Gastroesophageal sphincter (tissue), 4 donors: ENCODE results near the gene CUX1. TPM values are rescaled to one million over a fixed set of nuclear protein-coding genes. Genes with fewer than 3 reads are reported as not detected.
A peak's percentile ranks its signal among the peaks of the same experiment; 100 is the strongest.
"Not testable (repeated sequence)": the region's sequence is repeated elsewhere in the genome, so short reads cannot be mapped to it uniquely, and the experiment has no call there.

Experiments used
- ATAC-seq: fragments of 150-250 bp; one replicate; pipeline ENCODE4 v1.9.1; 2016; ENCODE audit warnings: mild to moderate bottlenecking, moderate library complexity
- H3K27ac ChIP-seq, 4 donors: fragments of 200-600 bp; sonication (generic) in 3 of 4; 1 replicate in 3 of 4; 2 replicates in 1 of 4; pipeline ENCODE4 v1.5.1; 2016 to 2019
- H3K27me3 ChIP-seq: fragments of 200-600 bp; sonication (generic); one replicate; pipeline ENCODE4 v1.5.1; 2019
- H3K36me3 ChIP-seq, 2 donors: fragments of 200-600 bp; sonication (generic); one replicate each; pipeline ENCODE4 v1.5.1; 2019; ENCODE audit warnings: control low read depth in 1 of 2
- H3K4me1 ChIP-seq, 3 donors: fragments of 200-600 bp; sonication (generic); 1 replicate in 2 of 3; 2 replicates in 1 of 3; pipeline ENCODE4 v1.5.1; 2016 to 2019; ENCODE audit warnings: control low read depth in 2 of 3
- H3K4me3 ChIP-seq, 2 donors: fragments of 200-600 bp; sonication (generic); one replicate each; pipeline ENCODE4 v1.5.1; 2019; ENCODE audit warnings: mild to moderate bottlenecking in 1 of 2, moderate library complexity in 1 of 2
- H3K9me3 ChIP-seq, 3 donors: fragments of 200-600 bp; sonication (generic); one replicate each; pipeline ENCODE4 v1.5.1; 2017 to 2019; ENCODE audit warnings: control low read depth in 2 of 3
- CTCF ChIP-seq, 4 experiments: fragments of 200-600 bp in 2 of 4; fragments of 450-650 bp in 2 of 4; sonication (generic) in 1 of 4; IDR thresholded peaks; one replicate each; pipeline ENCODE4 v1.5.1; 2017 to 2019; ENCODE audit warnings: antibody characterized with exemption in 4 of 4, mild to moderate bottlenecking in 2 of 4, moderate library complexity in 2 of 4
- EP300 ChIP-seq: sonication (generic); formaldehyde crosslinking; IDR thresholded peaks from one replicate; pipeline ENCODE4 v1.6.1; 2017; ENCODE audit warnings: antibody characterized with exemption, mild to moderate bottlenecking
- POLR2A ChIP-seq, 2 donors: fragments of 450-650 bp; IDR thresholded peaks; one replicate each; pipeline ENCODE4 v1.6.1; 2017; ENCODE audit warnings: antibody characterized with exemption in 2 of 2, mild to moderate bottlenecking in 2 of 2, moderate library complexity in 1 of 2
- POLR2AphosphoS5 ChIP-seq: sonication (generic); formaldehyde crosslinking; IDR thresholded peaks from one replicate; pipeline ENCODE4 v1.6.1; 2017; ENCODE audit warnings: antibody characterized with exemption
- WGBS, 2 donors: methylation state at CpG; one replicate each; pipeline ENCODE4 v1.1.5; 2018; ENCODE audit warnings: low coverage in 1 of 2; 5-methylcytosine and 5-hydroxymethylcytosine counted together
- total RNA-seq, 4 donors: library from RNA; depleted of rRNA; stranded (reverse); fragments of >200 nt; gene quantifications; one replicate each; pipeline ENCODE4 v1.1.0, GENCODE V29; 2016

CUX1 gene
- total RNA-seq, 4 donors from 2014 or later: 84.4 to 134 (median 110) TPM

DNA sequence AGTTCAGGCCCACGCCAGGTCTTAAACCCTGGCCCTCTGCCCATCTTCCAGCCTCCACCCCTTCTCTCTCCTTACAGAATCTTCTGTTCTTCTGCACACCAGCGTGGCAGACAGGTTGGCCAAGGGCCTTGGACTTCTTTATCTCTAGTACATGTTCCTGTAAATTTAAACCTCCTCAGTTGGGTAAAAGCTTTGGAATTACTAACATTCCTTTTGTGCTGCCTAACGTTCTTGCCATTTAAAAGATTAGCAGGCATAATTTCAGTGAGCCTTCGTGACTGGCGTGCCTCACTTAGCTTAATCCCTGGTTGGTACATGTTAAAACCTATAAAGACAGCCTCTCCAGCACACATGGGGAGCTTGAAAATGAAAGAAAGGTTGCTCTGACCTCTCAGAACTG is 192.2 kb downstream of the CUX1 start:
- H3K9me3 ChIP-seq: no peaks in the 10 kb centered on the region
- H3K4me3 ChIP-seq: no peak overlapping the region
- no peaks in the 10 kb centered on the region for H3K27me3 ChIP-seq
- no peak for ATAC-seq
- TF ChIP-seq POLR2A (IDR thresholded peaks at IDR 0.05) (no peak), POLR2AphosphoS5 (peak; percentile 51)
- 45% methylated on average over 5 of the region's 5 CpGs; no CpG with 5 or more reads in 1 of the 2 donors for WGBS, 2 donors
- H3K27ac ChIP-seq: peak overlapping the region in 3 of 4 donors; percentile 1 to 38 (median 29)
- H3K4me1 ChIP-seq: peaks cover 0 to 30% (median 0%) of the 10 kb centered on the region in 3 donors
- H3K36me3 ChIP-seq: peaks cover 0 to 8% of the 10 kb centered on the region in 2 donors

DNA sequence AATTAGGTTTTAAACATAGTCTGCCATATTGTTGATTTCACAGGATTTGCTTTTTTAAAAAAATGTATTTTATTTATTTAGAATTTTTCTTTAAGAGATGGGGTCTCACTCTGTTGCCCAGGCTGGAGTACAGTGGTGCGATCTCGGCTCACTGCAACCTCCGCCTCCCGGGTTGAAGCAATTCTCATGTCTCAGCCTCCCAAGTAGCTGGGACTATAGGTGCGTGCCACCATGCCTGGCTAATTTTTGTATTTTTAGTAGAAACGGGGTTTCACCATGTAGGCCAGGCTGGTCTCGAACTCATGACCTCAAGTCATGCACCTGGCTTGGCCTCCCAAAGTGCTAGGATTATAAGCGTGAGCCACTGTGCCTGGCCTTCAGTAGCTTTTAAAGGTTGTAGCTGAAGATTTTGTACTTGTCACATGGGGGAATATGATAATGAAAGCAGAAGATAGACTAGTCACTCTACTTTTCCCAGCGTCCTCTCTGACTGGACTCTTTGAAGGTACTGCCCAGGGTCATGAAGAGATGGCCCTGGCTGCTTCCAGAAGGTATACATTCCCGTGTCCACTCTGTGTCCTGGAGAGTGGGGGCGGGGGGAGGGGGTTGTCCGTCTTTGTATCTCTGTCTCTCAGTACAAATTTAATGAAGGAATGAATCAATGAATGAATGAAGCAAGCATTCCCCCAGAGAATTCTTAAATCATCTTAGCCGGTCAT is 194.8 kb downstream of the CUX1 start:
- not testable (repeated sequence) for H3K36me3 ChIP-seq, ATAC-seq, H3K27ac ChIP-seq, H3K27me3 ChIP-seq, H3K4me3 ChIP-seq, H3K9me3 ChIP-seq
- whole genome bisulfite sequencing, 2 donors: 85 to 86% methylated on average over 8 to 9 of the region's 13 CpGs
- H3K4me1 ChIP-seq: peaks cover 0 to 30% (median 0%) of the 10 kb centered on the region in 3 donors

GRCh38 chr7:102012941-102013461 is 195.6 kb downstream of the CUX1 start:
- Histone ChIP-seq H3K4me3 (no peak overlapping the region), H3K4me1 (peaks cover 0 to 30% (median 0%) of the 10 kb centered on the region in 3 donors), H3K36me3 (peaks cover 0 to 8% of the 10 kb centered on the region in 2 donors), H3K27ac (no peak overlapping the region), H3K9me3 (no peaks in the 10 kb centered on the region), H3K27me3 (no peaks in the 10 kb centered on the region)
- TF ChIP-seq EP300: no peak
- no peak for TF ChIP-seq POLR2A (IDR thresholded peaks at IDR 0.05)
- 22 to 27% methylated on average over 6 to 9 of the region's 9 CpGs for WGBS, 2 donors
- ATAC-seq: no peak

GRCh38 chr7:102018876-102019275 is 201.4 kb downstream of the CUX1 start:
- no peaks in the 10 kb centered on the region for H3K9me3 ChIP-seq
- 82 to 95% methylated on average over 7 to 10 of the region's 12 CpGs for WGBS, 2 donors
- H3K4me1 ChIP-seq: peaks cover 0 to 8% (median 0%) of the 10 kb centered on the region in 3 donors
- H3K27ac ChIP-seq: no peak overlapping the region
- TF ChIP-seq EP300 (no peak), POLR2AphosphoS5 (no peak), POLR2A (IDR thresholded peaks at IDR 0.05) (no peak), CTCF (IDR thresholded peaks at IDR 0.05) (no peak)
- no peaks in the 10 kb centered on the region for H3K27me3 ChIP-seq
- H3K36me3 ChIP-seq: peaks cover 0 to 14% of the 10 kb centered on the region in 2 donors
- no peak overlapping the region for H3K4me3 ChIP-seq
- ATAC-seq: no peak

DNA sequence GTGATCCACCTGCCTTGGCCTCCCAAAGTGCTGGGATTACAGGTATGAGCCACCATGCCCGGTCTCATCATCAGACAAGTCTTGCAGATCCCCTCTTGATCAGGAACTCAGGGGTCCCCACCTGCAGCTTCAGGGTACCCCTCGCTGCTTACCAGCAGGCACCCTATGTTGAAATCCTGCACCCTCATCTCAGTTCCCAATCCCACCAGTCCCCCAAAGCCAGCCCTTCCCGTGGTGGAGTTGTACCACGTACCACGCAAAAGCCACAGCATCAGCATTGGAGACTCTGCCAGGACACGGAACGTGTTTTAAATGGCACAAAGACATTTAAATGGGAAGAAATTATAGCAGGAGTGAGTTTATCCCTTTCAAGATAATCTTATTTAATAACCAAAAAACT is 202.0 kb downstream of the CUX1 start:
- Histone ChIP-seq H3K36me3 (peaks cover 0 to 8% of the 10 kb centered on the region in 2 donors), H3K4me3 (no peak overlapping the region), H3K9me3 (no peaks in the 10 kb centered on the region), H3K27me3 (no peaks in the 10 kb centered on the region), H3K4me1 (peaks cover 0 to 14% (median 0%) of the 10 kb centered on the region in 3 donors), H3K27ac (no peak overlapping the region)
- TF ChIP-seq POLR2AphosphoS5 (no peak), POLR2A (IDR thresholded peaks at IDR 0.05) (no peak), EP300 (no peak), CTCF (IDR thresholded peaks at IDR 0.05) (no peak)
- no peak for ATAC-seq
- 86 to 93% methylated on average over 5 to 6 of the region's 7 CpGs for WGBS, 2 donors

DNA sequence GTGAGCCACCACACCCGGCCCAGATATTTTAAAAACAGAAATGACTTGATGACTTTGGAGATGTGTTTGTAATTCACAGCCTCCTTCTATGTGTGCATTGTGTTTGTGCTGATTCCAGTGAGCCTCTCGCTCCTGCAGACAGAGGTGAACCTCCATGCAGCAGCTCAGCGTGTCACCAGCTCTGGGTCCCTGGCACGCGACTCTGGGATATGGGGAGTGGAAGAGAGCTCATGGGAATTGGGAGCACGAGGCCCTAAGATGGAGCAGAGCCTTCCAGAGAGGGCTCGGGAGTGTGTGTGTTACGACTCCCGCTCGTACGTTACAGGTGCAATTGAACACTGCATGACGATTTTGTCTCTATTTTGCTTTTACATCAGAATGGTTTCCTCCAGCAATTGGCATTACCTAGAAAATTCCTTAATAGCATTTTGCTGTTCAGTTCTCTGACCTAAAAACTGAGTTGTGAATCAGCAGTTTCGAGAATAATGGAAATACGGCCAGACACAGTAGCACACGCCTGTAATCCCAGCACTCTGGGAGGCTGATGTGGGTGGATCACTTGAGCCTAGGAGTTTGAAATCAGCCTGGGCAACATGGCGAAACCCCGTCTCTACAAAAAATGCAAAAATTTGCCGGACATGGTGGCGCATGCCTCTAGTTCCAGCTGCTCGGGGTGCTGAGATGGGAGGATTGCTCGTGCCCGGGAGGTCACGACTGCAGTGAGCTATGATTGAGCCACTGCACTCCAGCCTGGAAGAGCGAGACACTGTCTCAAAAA is 204.6 kb downstream of the CUX1 start:
- peaks cover 0 to 8% of the 10 kb centered on the region in 2 donors for H3K36me3 ChIP-seq
- H3K27ac ChIP-seq: no peak overlapping the region
- H3K9me3 ChIP-seq: no peaks in the 10 kb centered on the region
- no peak overlapping the region for H3K4me3 ChIP-seq
- H3K4me1 ChIP-seq: peaks cover 0 to 16% (median 0%) of the 10 kb centered on the region in 3 donors
- 87 to 96% methylated on average over 12 to 23 of the region's 24 CpGs for WGBS, 2 donors
- TF ChIP-seq CTCF (IDR thresholded peaks at IDR 0.05) (no peak), POLR2AphosphoS5 (no peak), EP300 (no peak), POLR2A (IDR thresholded peaks at IDR 0.05) (no peak)
- no peak for ATAC-seq
- H3K27me3 ChIP-seq: no peaks in the 10 kb centered on the region
